Eye (tissue), 1 donor: ENCODE results near the gene SFT2D1.

Experiments
- DNase-seq: peaks from one replicate; pipeline ENCODE4 v3.0.0-alpha.2; 2015

The SFT2D1 gene

DNA sequence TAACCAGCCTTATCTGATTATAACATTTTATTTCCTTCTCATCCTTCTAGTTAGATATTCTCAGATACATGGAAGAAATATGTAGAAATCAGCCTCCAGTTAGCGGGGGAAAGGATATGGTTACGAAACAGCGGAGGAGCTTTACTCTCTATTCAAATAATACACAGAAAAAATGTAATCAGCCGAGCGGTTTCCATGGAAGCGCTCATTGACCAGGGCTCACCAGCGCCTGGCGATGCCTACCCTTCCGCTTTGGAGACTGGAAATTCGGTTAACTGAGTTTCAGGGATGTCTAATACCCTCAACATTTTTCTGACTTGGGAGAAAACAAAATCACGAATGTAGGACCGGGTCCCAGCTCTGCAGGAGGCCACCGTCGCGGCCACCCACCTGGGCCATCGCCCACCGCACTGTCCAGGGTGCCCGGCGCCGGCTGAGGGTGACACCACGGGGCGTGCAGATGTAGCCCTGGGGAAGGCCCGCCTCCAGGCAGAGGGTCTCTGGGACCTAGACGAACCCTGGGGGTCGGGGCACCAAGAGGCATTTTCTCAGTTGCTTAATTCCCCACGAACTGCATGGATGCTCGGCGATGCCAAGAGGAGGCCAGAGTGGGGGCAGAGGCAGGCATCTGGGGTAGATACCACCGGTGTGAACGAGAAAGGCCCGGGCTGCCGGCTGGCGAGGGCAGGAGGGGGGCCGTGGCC lies 35.8 kb downstream of the SFT2D1 start:
- DNase-seq, result peak; percentile 40

DNA sequence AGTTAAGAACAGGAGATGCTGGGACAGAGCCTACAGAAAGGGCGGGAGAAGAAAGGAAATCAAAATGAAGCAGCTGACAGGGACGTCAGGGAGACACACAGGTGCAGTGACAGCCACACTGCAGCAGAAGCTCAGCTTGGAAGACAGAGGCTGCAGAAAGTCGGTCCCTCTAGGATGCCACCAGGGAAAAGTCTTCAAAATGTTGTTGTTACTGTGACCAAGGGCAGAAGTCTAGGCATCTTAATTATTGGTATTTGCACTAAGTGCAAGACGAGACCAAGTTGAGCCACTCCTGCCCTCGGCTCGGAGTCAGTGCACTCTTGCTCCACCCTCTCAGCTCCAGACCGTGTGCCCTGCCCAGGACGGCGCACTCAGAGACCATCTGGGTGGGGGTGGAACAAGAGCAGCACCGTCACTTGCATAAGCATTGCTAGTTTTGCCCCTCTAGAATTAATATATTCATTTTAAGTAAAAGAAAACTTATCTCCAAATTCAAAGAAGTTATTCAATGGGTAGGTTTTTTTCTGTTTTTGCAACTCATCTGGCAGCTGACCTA lies 36.7 kb downstream of the SFT2D1 start:
- peak; percentile 23 for DNase-seq

DNA sequence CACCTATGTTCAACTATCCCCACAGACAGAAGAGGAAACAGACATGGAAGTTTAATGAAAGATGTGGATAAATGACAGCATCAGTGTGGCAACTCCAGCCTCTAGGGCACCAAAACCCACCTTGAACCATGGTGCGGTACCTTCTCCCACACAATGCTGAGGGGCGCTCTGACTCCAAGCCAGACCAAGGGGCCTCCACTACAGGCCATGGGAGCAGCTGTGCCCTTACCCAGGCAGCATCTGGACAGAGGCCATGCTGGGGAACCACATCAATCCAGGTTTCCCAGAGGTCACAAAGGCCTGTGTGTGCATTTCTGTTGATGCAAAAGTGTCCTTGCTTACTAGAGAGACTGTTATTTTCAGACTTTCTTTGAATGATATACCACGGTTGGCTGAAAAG lies 38.2 kb downstream of the SFT2D1 start:
- no peak for DNase-seq

DNA sequence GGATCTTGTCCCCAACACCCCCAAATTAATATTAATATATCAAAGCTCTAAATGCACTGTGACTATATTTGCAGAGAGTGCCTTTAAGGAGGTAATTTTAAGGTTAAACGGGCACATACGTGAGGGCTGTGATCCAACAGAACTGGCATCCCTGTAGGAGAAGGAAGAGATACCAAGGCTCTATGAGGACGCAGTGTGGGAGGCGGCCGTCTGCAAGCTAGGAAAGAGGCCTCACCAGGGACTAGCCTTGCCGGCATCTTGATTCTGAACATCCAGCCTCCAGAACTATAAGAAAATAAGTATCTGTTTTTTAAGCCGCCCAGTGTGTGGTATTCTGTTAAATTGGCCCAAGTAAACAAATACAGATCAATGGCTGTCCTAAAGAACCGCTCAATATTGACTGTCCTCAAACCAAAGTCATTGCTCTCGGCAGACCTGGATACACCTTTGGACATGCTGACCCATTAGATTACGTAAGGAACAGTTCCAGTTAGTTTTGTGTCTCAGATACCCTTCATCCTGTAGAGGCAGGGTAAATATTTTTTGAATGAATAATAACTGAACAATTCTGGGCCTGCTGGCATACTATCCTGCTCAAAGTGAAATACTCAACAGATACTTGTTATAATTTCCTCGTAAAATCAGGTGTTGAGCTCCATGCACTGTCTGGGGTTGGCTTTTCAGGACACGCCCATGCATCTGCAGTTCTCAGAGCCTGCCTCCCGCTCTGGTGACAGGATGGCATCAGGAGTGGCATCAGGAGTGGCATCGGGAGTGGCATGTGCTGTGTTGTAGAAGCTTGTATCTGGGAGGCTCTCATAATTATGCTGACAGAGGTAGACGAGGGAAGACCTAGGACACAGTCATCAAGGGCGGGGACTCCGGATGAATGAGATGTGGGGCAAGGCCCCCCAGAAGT lies 40.5 kb downstream of the SFT2D1 start:
- DNase-seq, result no peak

DNA sequence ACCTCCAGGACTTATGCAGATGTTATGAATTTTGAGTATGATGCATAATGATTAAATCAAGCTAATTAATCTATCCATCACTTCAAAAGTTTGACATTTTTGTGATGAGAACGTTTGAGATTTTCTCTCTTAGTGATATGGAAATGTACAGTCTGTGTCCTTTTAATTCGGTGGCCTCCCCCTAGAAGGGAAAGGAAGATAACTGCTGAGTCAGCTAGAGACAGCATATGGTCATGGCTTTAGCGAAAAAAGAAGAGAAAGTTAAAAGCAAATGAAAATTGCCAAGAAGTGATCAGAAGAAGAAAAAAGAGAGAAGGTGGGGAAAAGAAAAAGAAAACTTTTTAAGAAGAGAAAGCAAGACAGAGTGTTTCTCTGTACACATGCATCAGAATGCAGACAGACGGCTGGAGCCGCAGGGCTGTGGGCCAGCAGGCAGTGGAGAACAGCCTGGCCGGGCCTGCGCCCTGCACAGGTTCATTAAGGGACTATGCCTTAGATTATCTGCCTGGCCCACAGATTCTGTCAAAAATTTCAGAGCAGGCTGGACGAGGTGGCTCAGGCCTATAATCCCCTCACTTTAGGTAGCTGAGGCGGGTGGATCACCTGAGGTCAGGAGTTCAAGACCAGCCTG lies 41.9 kb downstream of the SFT2D1 start:
- no peak for DNase-seq

DNA sequence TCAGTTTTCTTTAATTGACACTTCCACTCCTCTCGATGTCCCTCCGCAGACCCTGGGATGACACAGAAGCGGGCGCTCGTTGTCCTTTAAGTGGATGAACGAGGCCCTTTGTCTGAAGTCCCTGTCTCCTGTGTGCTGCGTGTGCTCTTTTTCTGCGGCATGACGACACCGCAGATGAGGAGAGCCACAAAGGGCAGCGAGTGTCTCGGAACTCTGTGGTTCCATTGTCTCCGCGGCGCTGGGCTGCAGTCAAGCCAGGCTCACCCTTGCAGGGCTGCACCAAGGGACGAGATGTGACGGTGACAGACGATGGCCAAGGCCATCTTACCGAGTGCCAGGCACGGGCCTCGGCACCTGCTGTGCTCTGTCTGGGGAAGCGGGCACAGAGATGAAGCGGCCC lies 44.7 kb downstream of the SFT2D1 start:
- no peak for DNase-seq

DNA sequence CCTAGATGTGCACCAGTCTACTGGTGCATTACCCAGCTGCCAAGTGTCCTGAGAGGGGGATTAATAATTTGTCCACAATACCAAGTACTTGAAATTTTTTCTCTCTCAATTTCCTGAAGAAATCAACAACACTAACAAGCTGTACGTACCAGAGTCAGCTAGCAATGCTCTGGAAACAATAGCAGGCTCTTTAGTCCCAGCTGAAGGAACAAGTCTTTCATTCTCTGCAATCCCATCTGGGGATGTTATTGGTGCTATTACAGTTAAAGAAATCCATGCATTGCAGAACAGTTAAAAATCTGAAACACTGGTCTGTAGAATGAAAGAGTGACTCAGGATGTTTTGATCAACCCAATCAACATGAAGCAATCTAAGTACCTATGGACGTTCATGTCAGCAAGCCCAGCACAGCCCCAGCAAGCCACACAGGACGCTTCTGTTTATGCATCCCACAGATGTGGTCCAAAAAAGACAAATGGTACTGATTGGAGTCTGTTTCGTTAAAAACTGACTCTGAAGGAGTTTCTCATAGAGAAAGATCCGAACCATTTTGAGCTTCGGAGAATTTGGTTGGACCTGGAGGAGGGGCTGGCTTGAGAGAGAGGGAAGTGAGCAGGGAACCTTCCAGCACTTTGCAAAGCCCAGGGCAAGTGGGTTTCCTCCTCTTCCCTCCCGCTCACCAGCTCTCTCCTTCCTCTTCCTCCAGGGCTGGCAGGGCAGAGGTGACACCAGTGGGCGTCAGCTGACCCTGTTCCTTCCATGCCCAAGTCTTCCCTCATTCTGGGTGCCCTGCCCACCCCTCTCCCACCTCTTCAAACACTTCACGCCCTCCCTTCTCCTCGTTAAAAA lies 46.1 kb downstream of the SFT2D1 start:
- DNase-seq, result no peak

DNA sequence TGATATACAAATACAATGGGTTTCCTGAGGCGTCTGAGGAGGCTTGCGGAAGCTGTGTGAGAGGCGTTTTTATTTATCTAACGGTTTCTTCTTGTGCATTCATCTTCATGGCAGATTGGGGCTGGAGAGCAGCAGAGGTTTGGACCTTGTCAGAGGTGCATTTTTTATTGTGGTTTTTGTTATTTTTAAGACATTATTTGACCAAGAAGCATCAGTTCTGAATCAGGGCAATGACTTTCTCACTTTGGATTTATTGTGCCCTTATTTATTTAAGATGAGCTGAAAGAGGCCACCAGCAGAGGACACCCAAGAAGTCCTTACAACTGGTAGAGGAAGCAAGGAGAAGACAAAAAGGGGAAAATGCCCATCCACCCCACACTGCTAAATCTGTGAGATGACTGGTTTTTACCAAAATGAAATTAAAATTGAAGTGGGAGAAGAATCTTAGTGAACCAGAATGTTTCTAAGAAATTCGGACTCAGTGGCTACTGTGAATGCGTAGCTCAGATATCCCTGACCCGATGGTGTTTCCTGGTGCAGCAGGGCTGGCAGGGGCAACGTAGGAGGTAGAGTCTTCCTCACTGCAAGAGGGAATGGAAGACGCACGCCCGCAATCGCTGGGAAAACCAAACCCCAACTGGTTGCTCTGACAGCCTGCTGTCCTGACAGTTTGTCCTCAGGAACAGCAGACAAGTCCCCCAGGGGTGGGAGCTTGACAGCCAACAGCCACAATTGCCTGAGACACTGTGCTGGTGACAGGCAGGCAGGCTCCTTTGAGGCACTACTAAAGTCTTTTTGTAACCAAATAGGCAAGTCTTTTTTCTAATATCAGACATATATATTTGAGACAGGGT lies 48.4 kb downstream of the SFT2D1 start:
- DNase-seq, result no peak

DNA sequence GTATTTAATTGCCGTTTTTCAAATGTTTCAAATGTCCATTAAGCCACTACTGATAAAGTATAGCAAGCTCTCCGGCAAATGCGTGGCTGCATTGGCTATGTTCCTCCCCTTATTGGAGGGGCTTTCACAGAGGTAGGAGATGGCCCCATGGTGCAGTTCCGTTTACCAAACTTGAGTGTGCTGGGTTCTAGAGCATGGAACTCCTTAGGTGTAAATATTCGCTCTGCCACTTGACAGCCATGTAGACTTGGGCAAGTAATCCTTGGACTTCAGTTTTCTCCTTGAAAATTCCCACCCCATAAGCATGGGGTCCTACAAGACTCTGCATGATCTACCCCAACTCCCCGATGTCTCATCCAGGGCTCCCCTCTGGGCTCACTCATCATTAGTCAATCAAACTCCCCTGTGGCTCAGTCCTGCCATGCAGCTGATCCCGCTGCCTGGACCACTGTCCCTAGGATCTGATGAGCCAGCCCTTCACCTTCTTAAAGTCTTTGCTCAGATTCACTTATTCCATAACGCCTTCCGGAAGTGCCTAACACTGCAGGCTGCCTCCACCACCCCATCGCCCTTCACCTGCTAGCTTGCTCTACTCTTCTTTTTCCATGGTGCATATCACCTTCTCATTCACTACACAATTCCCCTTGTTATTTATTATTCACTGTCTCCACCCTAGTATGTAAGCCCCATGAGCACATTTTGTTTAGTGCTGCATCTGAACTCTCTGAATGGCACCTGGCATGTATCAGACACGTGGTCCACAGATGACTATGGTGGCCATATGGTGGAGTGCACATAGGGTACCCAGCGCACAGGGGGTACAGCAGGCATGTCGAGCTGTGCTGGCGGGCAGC lies 52.9 kb downstream of the SFT2D1 start:
- DNase-seq, result peak; percentile 33

DNA sequence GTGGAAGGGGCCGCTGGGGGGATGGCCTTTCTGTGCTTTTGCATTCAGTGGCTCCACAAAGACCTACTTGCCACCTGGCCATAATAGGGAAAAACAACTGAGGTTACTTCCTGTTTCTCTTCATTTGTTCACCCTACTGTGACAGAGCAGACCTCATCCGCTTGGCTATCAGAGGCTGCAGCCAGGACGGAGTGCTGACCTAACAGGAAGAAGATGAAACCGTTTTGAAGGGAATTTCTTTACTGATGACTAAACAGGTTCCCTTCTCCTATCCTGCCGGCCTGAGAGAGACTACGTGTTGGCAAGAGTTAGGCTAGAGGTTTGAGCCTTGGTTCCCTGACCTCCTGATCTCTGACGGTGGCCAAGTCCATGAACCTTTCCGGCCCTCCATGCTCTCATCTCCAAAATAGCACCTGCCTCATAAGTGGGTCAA lies 55.5 kb downstream of the SFT2D1 start:
- peak; percentile 36 for DNase-seq

DNA sequence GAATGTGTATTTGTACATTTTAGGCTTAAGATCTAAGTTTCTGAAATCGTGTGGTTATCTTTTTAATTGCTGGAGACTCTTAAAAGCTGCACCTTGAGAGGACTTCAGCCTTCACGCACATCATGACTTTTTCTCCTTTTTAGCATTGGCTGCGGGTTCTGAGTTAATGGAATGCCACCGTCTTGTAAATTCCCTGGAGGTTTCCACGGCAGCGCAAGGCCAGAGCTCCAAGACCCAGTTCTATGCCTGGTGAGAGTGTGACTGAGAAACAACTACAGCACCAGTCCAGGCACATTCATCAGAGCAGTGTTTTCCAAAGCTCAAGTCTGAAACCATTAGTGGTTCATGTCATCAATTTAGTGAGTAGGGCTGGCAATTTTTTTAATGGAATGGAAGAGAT lies 57.1 kb downstream of the SFT2D1 start:
- no peak for DNase-seq

DNA sequence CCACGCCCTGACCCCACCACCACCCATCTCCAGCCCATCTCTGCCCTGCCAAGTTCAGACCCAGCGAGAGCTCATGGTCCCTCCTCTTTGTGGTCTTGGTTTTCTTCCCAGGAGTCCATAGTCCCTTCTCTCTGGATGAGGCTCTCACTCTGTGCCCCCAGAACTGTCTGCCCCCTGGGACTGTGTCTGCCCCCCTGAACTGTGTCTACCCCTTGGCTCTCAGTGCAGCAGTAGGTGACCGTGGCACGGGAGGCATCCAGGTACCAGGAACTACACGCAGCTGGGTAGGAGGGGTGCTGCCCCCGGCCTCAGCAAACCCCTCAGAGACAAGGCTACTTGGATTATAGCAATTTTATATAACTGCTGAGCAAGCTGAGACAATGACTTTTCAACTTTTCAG lies 57.7 kb downstream of the SFT2D1 start:
- DNase-seq, result no peak

DNA sequence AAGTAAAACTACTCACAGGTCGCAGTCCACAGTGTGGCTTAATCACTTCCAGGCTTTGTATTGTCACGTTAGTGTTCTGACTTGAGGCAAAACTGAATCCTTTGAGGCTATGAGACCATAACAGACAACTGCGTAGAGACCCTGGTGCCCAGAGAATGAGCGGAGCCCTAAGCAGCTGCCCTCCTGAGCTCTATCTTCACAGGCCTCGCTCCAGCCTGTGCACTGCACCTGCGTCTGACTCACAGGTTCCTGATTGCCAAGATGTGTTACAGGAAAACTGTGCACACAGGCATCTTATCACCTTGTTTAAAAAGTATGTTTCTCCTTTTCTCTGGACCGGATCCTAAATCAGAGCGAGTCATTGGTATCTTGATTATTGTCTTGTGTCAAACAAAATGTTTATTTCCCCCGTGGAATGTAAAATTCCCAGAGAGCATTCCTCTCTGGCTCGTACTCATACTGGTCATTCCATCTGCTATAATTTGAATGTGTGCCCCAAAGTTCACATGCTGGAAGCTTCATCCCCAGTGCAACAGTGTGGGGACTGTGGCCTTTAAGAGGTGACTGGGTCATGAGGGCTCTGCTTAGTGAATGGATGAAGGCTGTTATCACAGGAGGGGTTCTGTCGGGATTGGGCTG lies 59.8 kb downstream of the SFT2D1 start:
- DNase-seq, result no peak

DNA sequence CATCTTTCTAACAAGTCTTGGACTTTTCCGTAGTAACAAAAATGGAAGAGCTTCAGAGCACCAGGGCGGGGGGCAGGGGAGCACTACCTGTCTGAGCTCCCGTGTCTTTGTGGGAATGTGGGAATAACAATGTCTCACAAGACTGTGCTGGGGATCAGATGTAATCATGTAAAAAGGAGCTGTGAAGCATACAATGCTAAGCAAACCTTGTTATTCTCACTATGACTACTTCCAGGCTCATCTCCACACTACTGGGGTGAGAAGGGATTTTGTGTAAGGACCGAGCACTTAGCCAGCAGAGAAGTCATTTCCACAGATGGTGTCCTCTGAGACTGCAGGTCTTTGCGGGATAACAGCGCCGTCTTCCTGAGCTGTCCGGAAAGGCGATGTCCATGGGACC lies 61.2 kb downstream of the SFT2D1 start:
- no peak for DNase-seq

DNA sequence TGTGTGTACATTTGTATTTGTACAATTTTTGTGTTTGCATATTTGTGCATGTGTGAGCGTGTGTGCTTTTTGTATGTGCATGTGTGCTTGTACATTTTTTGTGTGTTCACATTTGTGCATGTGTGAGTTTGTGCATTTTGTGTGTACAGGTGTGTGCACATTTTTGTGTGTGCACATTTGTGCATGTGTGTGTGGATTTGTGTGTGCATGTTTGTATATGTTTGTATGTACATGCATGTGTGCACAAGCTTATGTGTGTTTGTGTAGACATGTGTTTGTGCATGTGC lies 63.0 kb downstream of the SFT2D1 start:
- peak; percentile 16 for DNase-seq

DNA sequence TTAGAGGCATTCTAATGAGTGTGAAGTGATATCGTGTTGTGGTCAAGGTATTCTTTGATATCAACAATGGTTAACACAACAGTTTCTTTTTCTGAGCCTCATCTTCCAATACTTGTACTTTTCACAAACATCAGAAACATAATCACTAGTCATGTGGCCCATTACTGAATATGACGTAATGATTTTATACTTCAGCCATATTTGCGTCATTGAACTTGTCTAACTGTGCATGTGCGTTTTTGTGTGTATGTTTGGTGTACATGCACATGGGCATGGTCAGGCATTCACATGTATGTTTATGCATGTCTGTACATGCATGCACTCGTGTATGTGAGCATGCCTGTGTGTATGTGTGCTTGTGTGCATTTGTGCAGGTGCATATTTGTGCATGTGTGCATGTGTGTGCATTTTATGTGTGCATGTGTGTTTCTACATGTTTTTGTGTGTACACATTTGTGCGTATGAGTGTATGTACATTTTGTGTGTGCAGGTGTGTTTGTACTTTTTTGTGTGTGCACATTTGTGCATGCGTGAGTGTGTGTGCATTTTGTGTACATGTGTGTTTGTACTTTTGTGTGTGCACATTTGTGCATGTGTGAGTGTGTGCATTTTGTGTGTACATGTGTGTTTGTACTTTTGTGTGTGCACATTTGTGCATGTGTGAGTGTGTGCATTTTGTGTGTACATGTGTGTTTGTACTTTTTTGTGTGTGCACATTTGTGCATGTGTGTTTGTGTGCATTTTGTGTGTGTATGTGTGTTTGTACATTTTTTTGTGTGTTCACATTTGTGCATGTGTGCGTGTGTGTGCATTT lies 63.6 kb downstream of the SFT2D1 start:
- DNase-seq, result no peak

DNA sequence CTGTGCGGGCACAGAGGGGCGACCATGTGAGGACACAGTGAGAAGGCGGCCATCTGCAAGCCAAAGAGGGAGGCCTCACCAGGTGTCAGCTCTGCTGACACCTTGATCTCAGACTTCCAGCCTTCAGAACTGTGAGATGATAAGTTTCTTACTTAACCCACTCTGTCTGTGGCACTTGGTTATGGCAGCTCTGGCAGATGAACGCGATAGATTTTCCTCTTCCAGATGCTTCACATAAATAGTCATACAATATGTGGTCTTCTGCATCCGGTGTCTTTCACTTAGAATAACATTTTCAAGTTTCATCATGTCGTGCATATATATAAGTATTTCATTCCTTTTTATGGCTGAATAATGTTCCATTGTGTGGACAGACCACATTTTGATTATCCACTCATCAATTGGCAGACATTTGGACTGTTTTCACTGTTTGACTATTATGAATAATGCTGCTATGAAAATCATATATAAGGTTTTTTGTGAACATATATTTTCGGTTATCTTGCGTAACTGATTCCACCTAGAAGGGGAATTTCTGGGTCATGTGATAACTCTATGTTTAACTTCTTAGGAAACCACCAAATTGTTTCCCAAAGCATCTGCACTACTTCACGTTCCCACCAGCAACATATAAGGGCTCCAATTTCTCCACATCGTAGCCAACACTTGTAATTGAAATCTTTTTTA lies 64.3 kb downstream of the SFT2D1 start:
- DNase-seq, result no peak

DNA sequence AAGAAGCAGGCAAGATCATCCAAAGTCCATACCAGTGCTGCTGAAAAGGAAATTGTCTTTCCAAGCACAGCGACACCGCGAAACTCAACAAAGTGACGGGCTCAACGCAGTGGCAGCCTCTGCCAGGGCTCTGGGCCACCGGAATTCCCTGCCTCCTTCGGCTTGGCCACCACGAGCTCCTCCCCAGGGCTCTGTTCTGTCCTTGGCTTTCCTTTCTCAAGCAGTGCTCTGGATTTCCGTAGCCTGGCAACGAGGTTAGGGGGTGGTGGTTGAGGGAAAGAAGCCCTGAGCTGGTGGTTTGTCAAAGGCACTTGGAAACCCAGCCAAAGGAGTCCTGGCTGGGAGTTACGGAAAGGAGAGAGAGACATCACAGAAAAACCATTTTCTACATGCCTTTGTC lies 65.3 kb downstream of the SFT2D1 start:
- peak; percentile 43 for DNase-seq

DNA sequence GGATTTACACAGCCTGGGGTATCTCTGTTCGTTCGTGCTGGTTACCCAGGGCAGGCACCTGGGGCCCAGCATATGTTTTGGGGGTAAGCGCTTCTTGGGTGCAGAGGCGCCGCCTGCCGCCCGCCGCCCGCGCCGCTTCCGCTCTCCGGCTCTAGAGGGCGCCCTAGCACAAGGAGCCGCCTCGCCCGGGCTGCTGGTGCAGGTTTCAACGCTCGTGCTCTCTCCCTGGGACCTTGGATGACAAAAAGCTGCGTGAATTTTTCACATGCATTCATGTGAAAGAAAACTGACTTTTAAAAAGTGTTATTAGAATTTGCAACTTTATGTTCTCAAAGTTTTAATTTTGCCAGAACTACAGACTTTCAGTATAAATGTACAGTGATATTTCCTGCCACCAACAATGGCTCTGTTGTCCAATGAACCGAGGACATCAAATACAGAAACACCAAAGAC lies 66.6 kb downstream of the SFT2D1 start:
- peak; percentile 86 for DNase-seq
